Measurements from ENCODE around the gene HS3ST2. TPM values are rescaled to one million over a fixed set of nuclear protein-coding genes. Genes with fewer than 3 reads are reported as not detected.

The HS3ST2 gene
- total and polyA plus RNA-seq, 2 donors, result 2.4 TPM; not detected in 1

DNA sequence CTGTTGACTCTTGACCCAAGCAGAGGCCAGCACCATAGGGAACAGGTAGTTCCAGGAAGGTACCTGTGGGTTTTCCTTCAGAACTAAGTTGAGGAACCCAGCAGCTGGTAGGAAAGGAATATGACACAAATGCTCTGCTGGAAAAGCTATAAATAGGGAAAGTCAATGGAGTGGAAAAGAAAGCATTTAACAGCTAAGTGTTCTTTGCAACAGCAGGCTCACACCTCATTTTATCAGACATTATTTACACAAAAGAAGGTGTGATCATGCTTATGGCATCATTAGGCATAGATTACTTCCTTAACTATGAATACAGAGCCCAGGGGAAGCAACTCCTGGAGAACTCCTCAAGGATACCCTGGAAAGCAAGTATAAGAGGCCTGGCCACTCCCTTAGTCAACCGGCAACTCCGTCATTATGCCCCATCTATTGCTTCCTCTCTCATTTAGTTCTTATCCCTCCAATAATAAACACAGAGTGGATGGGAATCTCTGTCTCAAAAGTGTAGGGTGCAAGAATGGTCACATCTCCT is 128.1 kb downstream of the HS3ST2 start:
- WGBS, result 94% methylated on average over 2 of the region's 2 CpGs

DNA sequence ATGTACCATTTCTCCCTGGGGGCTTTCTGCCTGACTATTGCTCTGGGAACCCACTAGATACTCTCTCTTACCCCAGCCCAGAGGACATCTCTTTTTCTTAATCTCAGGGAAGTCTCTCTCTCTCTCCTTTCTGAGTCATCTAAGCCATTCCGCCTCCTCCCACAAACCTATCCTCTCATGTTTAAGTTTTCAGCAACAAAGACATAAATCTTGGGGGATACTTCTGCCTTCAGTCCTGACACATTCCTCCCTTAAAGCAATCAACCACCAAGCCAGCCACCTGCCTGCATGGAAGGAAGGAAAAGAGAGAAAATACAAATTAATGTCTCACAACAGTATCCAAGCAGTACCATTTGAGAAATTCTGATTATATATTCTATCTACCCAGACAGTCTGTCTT is 128.8 kb downstream of the HS3ST2 start:
- no peak overlapping the region for H3K27ac ChIP-seq (ENCODE audit: low read depth in 1 of 2, low read length in 1 of 2)
- H3K9me3 ChIP-seq (ENCODE audit: control insufficient read depth in 2 of 2, insufficient read depth in 1 of 2, low read length in 1 of 2), result no peaks in the 10 kb centered on the region
- DNase-seq (ENCODE audit: low read depth in 6 of 9, low spot score in 9 of 9), result no peak
- no peak overlapping the region for H3K4me3 ChIP-seq (ENCODE audit: low read length in 2 of 2)
- WGBS, result 88% methylated on average over 1 of the region's 1 CpG
- H3K4me1 ChIP-seq (ENCODE audit: control insufficient read depth in 2 of 2, insufficient read depth in 2 of 2, low read length in 2 of 2), result no peaks in the 10 kb centered on the region
- peaks cover 3 to 6% of the 10 kb centered on the region in 2 donors for H3K27me3 ChIP-seq (ENCODE audit: control insufficient read depth in 2 of 2, insufficient read depth in 1 of 2, low read length in 1 of 2)
- no peaks in the 10 kb centered on the region for H3K36me3 ChIP-seq (ENCODE audit: control insufficient read depth in 2 of 2, insufficient read depth in 2 of 2, low read length in 1 of 2)

More for the DNA sequence above, 128.1 kb downstream of the HS3ST2 start:
- DNase-seq (ENCODE audit: low read depth in 6 of 9, low spot score in 9 of 9), result no peak
- Histone ChIP-seq H3K4me1 (ENCODE audit: control insufficient read depth in 2 of 2, insufficient read depth in 2 of 2, low read length in 2 of 2) (no peaks in the 10 kb centered on the region), H3K27ac (ENCODE audit: low read depth in 1 of 2, low read length in 1 of 2) (no peak overlapping the region), H3K4me3 (ENCODE audit: low read length in 2 of 2) (no peak overlapping the region), H3K9me3 (ENCODE audit: control insufficient read depth in 2 of 2, insufficient read depth in 1 of 2, low read length in 1 of 2) (no peaks in the 10 kb centered on the region), H3K36me3 (ENCODE audit: control insufficient read depth in 2 of 2, insufficient read depth in 2 of 2, low read length in 1 of 2) (no peaks in the 10 kb centered on the region), H3K27me3 (ENCODE audit: control insufficient read depth in 2 of 2, insufficient read depth in 1 of 2, low read length in 1 of 2) (no peaks in the 10 kb centered on the region)

GRCh38 chr16:22945361-22945760 is 131.4 kb downstream of the HS3ST2 start:
- peaks cover 5 to 20% of the 10 kb centered on the region in 2 donors for H3K27me3 ChIP-seq (ENCODE audit: control insufficient read depth in 2 of 2, insufficient read depth in 1 of 2, low read length in 1 of 2)

GRCh38 chr16:22946433-22946832 is 132.5 kb downstream of the HS3ST2 start:
- no peaks in the 10 kb centered on the region for H3K36me3 ChIP-seq (ENCODE audit: control insufficient read depth in 2 of 2, insufficient read depth in 2 of 2, low read length in 1 of 2)
- no peak overlapping the region for H3K27ac ChIP-seq (ENCODE audit: low read depth in 1 of 2, low read length in 1 of 2)
- no peak overlapping the region for H3K4me3 ChIP-seq (ENCODE audit: low read length in 2 of 2)
- H3K9me3 ChIP-seq (ENCODE audit: control insufficient read depth in 2 of 2, insufficient read depth in 1 of 2, low read length in 1 of 2), result no peaks in the 10 kb centered on the region
- WGBS, result 77% methylated on average over 2 of the region's 2 CpGs
- H3K27me3 ChIP-seq (ENCODE audit: control insufficient read depth in 2 of 2, insufficient read depth in 1 of 2, low read length in 1 of 2), result peaks cover 5 to 20% of the 10 kb centered on the region in 2 donors
- no peak for DNase-seq (ENCODE audit: low read depth in 6 of 9, low spot score in 9 of 9)
- H3K4me1 ChIP-seq (ENCODE audit: control insufficient read depth in 2 of 2, insufficient read depth in 2 of 2, low read length in 2 of 2), result peaks cover 0 to 3% of the 10 kb centered on the region in 2 donors

More at GRCh38 chr16:22945361-22945760, 131.4 kb downstream of the HS3ST2 start:
- 28% methylated on average over 1 of the region's 1 CpG for WGBS
- no peak for DNase-seq (ENCODE audit: low read depth in 6 of 9, low spot score in 9 of 9)
- Histone ChIP-seq H3K9me3 (ENCODE audit: control insufficient read depth in 2 of 2, insufficient read depth in 1 of 2, low read length in 1 of 2) (no peaks in the 10 kb centered on the region), H3K4me1 (ENCODE audit: control insufficient read depth in 2 of 2, insufficient read depth in 2 of 2, low read length in 2 of 2) (peaks cover 0 to 3% of the 10 kb centered on the region in 2 donors), H3K27ac (ENCODE audit: low read depth in 1 of 2, low read length in 1 of 2) (no peak overlapping the region), H3K36me3 (ENCODE audit: control insufficient read depth in 2 of 2, insufficient read depth in 2 of 2, low read length in 1 of 2) (no peaks in the 10 kb centered on the region), H3K4me3 (ENCODE audit: low read length in 2 of 2) (no peak overlapping the region)

DNA sequence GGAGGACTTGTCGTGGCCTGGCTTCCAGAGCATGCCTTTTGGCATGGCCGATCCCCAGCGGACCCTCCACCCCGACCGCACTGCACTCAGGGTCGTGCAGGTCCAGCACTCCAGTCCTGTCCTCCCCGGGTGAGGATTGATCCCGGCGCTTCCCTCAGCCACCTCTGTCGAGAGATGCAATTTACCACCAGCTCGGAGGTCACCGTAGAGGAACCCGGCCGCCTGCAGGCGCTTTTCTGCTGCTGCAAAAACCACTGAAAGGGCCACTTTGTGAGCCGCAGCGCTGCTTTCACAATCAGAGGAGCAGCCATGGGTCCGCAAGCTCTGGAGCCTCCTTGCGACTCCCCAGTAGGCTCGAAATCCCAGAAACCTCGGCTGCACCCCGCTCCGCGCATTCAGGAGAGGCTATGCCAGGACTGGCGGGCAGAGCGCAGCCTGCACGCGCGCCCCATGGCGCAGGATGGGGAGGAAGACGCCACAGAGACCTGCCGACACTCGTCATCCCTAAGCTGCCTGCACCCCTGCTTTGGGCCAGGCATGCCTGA is 134.2 kb downstream of the HS3ST2 start:
- Histone ChIP-seq H3K27me3 (ENCODE audit: control insufficient read depth in 2 of 2, insufficient read depth in 1 of 2, low read length in 1 of 2) (peaks cover 5 to 20% of the 10 kb centered on the region in 2 donors), H3K4me1 (ENCODE audit: control insufficient read depth in 2 of 2, insufficient read depth in 2 of 2, low read length in 2 of 2) (peaks cover 0 to 3% of the 10 kb centered on the region in 2 donors), H3K36me3 (ENCODE audit: control insufficient read depth in 2 of 2, insufficient read depth in 2 of 2, low read length in 1 of 2) (no peaks in the 10 kb centered on the region), H3K27ac (ENCODE audit: low read depth in 1 of 2, low read length in 1 of 2) (no peak overlapping the region), H3K9me3 (ENCODE audit: control insufficient read depth in 2 of 2, insufficient read depth in 1 of 2, low read length in 1 of 2) (no peaks in the 10 kb centered on the region), H3K4me3 (ENCODE audit: low read length in 2 of 2) (no peak overlapping the region)
- DNase-seq (ENCODE audit: low read depth in 6 of 9, low spot score in 9 of 9), result no peak
- WGBS, result 8% methylated on average over 33 of the region's 33 CpGs

GRCh38 chr16:22948603-22949368 is 134.8 kb downstream of the HS3ST2 start:
- WGBS, result 16% methylated on average over 18 of the region's 18 CpGs
- H3K36me3 ChIP-seq (ENCODE audit: control insufficient read depth in 2 of 2, insufficient read depth in 2 of 2, low read length in 1 of 2), result no peaks in the 10 kb centered on the region
- H3K9me3 ChIP-seq (ENCODE audit: control insufficient read depth in 2 of 2, insufficient read depth in 1 of 2, low read length in 1 of 2), result no peaks in the 10 kb centered on the region
- peaks cover 0 to 3% of the 10 kb centered on the region in 2 donors for H3K4me1 ChIP-seq (ENCODE audit: control insufficient read depth in 2 of 2, insufficient read depth in 2 of 2, low read length in 2 of 2)
- DNase-seq (ENCODE audit: low read depth in 6 of 9, low spot score in 9 of 9), result peak in 8 of 9 donors; percentile 3 to 49 (median 25)
- no peak overlapping the region for H3K27ac ChIP-seq (ENCODE audit: low read depth in 1 of 2, low read length in 1 of 2)
- H3K27me3 ChIP-seq (ENCODE audit: control insufficient read depth in 2 of 2, insufficient read depth in 1 of 2, low read length in 1 of 2), result peaks cover 5 to 20% of the 10 kb centered on the region in 2 donors
- H3K4me3 ChIP-seq (ENCODE audit: low read length in 2 of 2), result no peak overlapping the region

DNA sequence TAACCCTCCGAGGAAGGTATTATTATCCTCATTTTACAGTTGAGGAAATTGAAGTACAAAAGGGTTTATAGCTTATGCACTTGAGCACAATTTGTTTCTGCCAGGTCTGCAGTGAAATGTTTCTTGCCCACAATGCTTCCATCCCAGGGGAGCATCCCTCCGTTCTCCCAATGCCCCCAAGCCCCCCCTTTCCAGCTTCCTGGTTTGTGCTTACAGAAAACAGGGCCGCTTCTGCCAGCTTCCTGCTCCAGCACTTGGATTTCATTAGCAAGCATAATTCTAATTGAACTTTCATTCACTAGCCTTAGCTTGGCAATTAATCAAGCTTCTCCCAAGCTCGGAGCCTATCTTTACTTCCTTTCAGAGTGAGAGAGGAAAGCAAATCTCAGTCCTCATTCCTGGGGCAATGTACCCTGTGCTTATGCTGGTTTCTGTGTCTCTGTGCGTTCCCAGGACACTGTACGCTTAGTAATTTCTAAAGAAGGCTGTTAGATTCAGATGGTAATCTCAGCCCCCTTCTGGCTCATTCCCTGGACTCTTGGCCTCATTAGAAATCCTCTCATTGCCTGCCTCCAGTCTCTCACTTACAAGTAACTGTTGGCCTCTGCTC is 141.6 kb downstream of the HS3ST2 start:
- Histone ChIP-seq H3K4me3 (ENCODE audit: low read length in 2 of 2) (no peak overlapping the region), H3K27ac (ENCODE audit: low read depth in 1 of 2, low read length in 1 of 2) (no peak overlapping the region), H3K27me3 (ENCODE audit: control insufficient read depth in 2 of 2, insufficient read depth in 1 of 2, low read length in 1 of 2) (no peaks in the 10 kb centered on the region), H3K36me3 (ENCODE audit: control insufficient read depth in 2 of 2, insufficient read depth in 2 of 2, low read length in 1 of 2) (no peaks in the 10 kb centered on the region), H3K4me1 (ENCODE audit: control insufficient read depth in 2 of 2, insufficient read depth in 2 of 2, low read length in 2 of 2) (no peaks in the 10 kb centered on the region), H3K9me3 (ENCODE audit: control insufficient read depth in 2 of 2, insufficient read depth in 1 of 2, low read length in 1 of 2) (no peaks in the 10 kb centered on the region)
- DNase-seq (ENCODE audit: low read depth in 6 of 9, low spot score in 9 of 9), result no peak
- 51% methylated on average over 6 of the region's 6 CpGs for WGBS

DNA sequence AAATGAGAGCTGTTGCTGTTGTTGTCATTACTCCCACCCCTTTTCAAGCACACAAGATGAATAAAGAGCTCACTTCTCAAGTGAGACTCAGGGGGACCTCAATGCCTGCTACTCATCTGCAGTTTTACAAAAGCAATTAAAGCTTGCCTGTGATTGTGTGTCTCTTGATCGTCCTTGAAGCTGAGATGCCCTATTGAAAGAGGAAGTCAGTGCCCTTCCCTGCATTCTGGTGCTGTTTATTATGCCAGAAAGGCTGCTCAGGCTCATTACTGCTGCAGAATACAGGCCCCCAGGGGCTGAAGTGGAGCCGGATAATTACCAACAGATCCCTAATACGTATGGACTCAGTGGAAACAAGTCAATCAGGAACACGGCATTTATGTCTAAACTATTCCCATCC is 147.2 kb downstream of the HS3ST2 start:
- no peaks in the 10 kb centered on the region for H3K9me3 ChIP-seq (ENCODE audit: control insufficient read depth in 2 of 2, insufficient read depth in 1 of 2, low read length in 1 of 2)
- H3K4me1 ChIP-seq (ENCODE audit: control insufficient read depth in 2 of 2, insufficient read depth in 2 of 2, low read length in 2 of 2), result no peaks in the 10 kb centered on the region
- H3K27me3 ChIP-seq (ENCODE audit: control insufficient read depth in 2 of 2, insufficient read depth in 1 of 2, low read length in 1 of 2), result no peaks in the 10 kb centered on the region
- no peaks in the 10 kb centered on the region for H3K36me3 ChIP-seq (ENCODE audit: control insufficient read depth in 2 of 2, insufficient read depth in 2 of 2, low read length in 1 of 2)
- H3K4me3 ChIP-seq (ENCODE audit: low read length in 2 of 2), result no peak overlapping the region
- no peak overlapping the region for H3K27ac ChIP-seq (ENCODE audit: low read depth in 1 of 2, low read length in 1 of 2)
- 47% methylated on average over 4 of the region's 4 CpGs for WGBS
- no peak for DNase-seq (ENCODE audit: low read depth in 6 of 9, low spot score in 9 of 9)

DNA sequence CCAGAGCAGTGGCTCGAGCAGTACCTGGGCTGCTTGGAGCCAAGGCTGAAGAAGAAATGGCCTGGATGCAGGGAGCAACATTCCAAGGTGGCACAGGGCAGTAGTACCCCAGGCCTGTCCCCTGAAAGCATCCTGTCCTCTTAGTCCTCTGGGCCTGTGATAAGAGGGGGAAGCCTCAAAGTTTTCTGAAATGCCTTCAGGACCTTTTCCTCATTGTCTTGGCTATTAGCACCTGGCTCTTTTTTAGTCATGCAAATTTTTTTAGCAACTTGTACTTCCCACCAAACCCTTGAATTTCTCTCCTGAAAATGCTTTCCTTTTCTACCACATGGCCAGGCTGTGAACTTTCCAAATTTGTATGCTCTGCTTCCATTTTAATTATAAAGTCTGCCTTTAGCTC is 148.9 kb downstream of the HS3ST2 start:
- no peak overlapping the region for H3K4me3 ChIP-seq (ENCODE audit: low read length in 2 of 2)
- DNase-seq (ENCODE audit: low read depth in 6 of 9, low spot score in 9 of 9), result no peak
- H3K36me3 ChIP-seq (ENCODE audit: control insufficient read depth in 2 of 2, insufficient read depth in 2 of 2, low read length in 1 of 2), result no peaks in the 10 kb centered on the region
- H3K27ac ChIP-seq (ENCODE audit: low read depth in 1 of 2, low read length in 1 of 2), result no peak overlapping the region
- H3K27me3 ChIP-seq (ENCODE audit: control insufficient read depth in 2 of 2, insufficient read depth in 1 of 2, low read length in 1 of 2), result no peaks in the 10 kb centered on the region
- no peaks in the 10 kb centered on the region for H3K9me3 ChIP-seq (ENCODE audit: control insufficient read depth in 2 of 2, insufficient read depth in 1 of 2, low read length in 1 of 2)
- 69% methylated on average over 1 of the region's 1 CpG for WGBS
- no peaks in the 10 kb centered on the region for H3K4me1 ChIP-seq (ENCODE audit: control insufficient read depth in 2 of 2, insufficient read depth in 2 of 2, low read length in 2 of 2)
